K562 (cell line): ENCODE measurements around the gene CFAP251. TPM values are rescaled to one million over a fixed set of nuclear protein-coding genes. Genes with fewer than 3 reads are reported as not detected.

Experiments used
- ARID1B ChIP-seq: fragments of 450-650 bp; IDR thresholded peaks from 2 replicates; pipeline ENCODE4 v1.6.1; 2016; ENCODE audit warnings: antibody characterized with exemption, mild to moderate bottlenecking, inconsistent platforms
- CBX8 ChIP-seq: fragments of 200-600 bp; sonication (generic); IDR thresholded peaks from 2 replicates; pipeline ENCODE4 v1.6.1; 2012; ENCODE audit warnings: borderline replicate concordance, mixed run types, low read depth, mild to moderate bottlenecking, moderate library complexity, mixed read lengths, low read length, control low read depth, inconsistent platforms; ENCODE audit not compliant: poor library complexity, severe bottlenecking; ENCODE audit errors: extremely low read depth
- CHD4 ChIP-seq: fragments of 200-600 bp; sonication (generic); IDR thresholded peaks from 3 replicates; pipeline ENCODE4 v1.6.1; 2012; ENCODE audit warnings: low read depth, mild to moderate bottlenecking, mixed read lengths, low read length, inconsistent platforms; ENCODE audit not compliant: insufficient read depth, insufficient replicate concordance, poor library complexity, severe bottlenecking
- ELF1 ChIP-seq: fragments of 200-800 bp; sonication (Bioruptor generic); IDR thresholded peaks from 2 replicates; pipeline ENCODE4 v1.6.1; 2016; ENCODE audit warnings: missing genetic modification characterization, missing compliant biosample characterization
- FOXJ3 ChIP-seq: sonication (generic); formaldehyde crosslinking; IDR thresholded peaks from 2 replicates; pipeline ENCODE4 v1.4.0; 2020; ENCODE audit warnings: mild to moderate bottlenecking, missing genetic modification reagents
- FOXK2 ChIP-seq, 2 experiments: fragments of 450-650 bp; IDR thresholded peaks in 1 of 2; conservative IDR thresholded peaks in 1 of 2; 2 replicates each; pipeline ENCODE4 v1.6.1; 2016; ENCODE audit warnings: low read depth in 2 of 2, mild to moderate bottlenecking in 1 of 2
- GTF2B ChIP-seq: IDR thresholded peaks from 2 replicates; pipeline ENCODE4 v1.6.1; 2011; ENCODE audit not compliant: insufficient read length; ENCODE audit errors: extremely low read depth
- GTF3C2 ChIP-seq: IDR thresholded peaks from 3 replicates; pipeline ENCODE4 v1.6.1; 2011; ENCODE audit warnings: borderline replicate concordance, mild to moderate bottlenecking, moderate library complexity; ENCODE audit not compliant: insufficient read length; ENCODE audit errors: extremely low read depth
- KAT7 ChIP-seq: sonication (generic); formaldehyde crosslinking; IDR thresholded peaks from 2 replicates; pipeline ENCODE4 v1.8.0; 2022; ENCODE audit warnings: missing genetic modification reagents, mild to moderate bottlenecking, borderline replicate concordance
- MAFK ChIP-seq: IDR thresholded peaks from 2 replicates; pipeline ENCODE4 v1.6.1; 2011; ENCODE audit warnings: low read length, improper control_type of control experiment
- MBD2 ChIP-seq: sonication (generic); IDR thresholded peaks from 2 replicates; pipeline ENCODE4 v1.6.1; 2016; ENCODE audit warnings: low read depth, borderline replicate concordance
- MEF2D ChIP-seq: conservative IDR thresholded peaks from 2 replicates; pipeline ENCODE4 v1.6.1; 2016; ENCODE audit warnings: low read depth, missing genetic modification characterization, missing compliant biosample characterization
- RBM22 ChIP-seq: fragments of 200-400 bp; formaldehyde crosslinking; IDR thresholded peaks from 2 replicates; pipeline ENCODE4 v1.6.1; 2018; ENCODE audit warnings: low read length, low read depth; ENCODE audit not compliant: poor library complexity, severe bottlenecking
- SMAD3 ChIP-seq: fragments of 450-650 bp; formaldehyde crosslinking; conservative IDR thresholded peaks from 2 replicates; pipeline ENCODE4 v1.4.0; 2020; ENCODE audit warnings: mild to moderate bottlenecking
- TARDBP ChIP-seq: fragments of 450-650 bp; IDR thresholded peaks from 2 replicates; pipeline ENCODE4 v1.6.1; 2016
- ZBTB2 ChIP-seq: fragments of 450-650 bp; IDR thresholded peaks from 2 replicates; pipeline ENCODE4 v1.6.1; 2016; ENCODE audit warnings: antibody characterized with exemption
- ZFPM2 ChIP-seq: fragments of 250-450 bp; sonication (Bioruptor Pico); IDR thresholded peaks from 2 replicates; pipeline ENCODE4 v1.5.1; 2022; ENCODE audit warnings: mild to moderate bottlenecking
- ZNF57 ChIP-seq: fragments of 450-650 bp; formaldehyde crosslinking; IDR thresholded peaks from 2 replicates; pipeline ENCODE4 v1.4.0; 2020; ENCODE audit warnings: mild to moderate bottlenecking, moderate library complexity
- ZNF695 ChIP-seq: fragments of 450-650 bp; formaldehyde crosslinking; IDR thresholded peaks from 2 replicates; pipeline ENCODE4 v1.4.0; 2020; ENCODE audit warnings: mild to moderate bottlenecking, moderate library complexity
- ZNF778 ChIP-seq: fragments of 450-650 bp; formaldehyde crosslinking; IDR thresholded peaks from 2 replicates; pipeline ENCODE4 v1.4.0; 2020; ENCODE audit warnings: mild to moderate bottlenecking, moderate library complexity
- polyA plus RNA-seq, 8 experiments: library from polyadenylated mRNA; depleted of rRNA in 4 of 8; stranded (reverse) in 5 of 8; unstranded in 3 of 8; fragments of >200 nt; fragmentation: Nextera tagmentation in 2 of 8; fragmentation: Illumina TruSeq in 1 of 8; extraction: Ambion mirVana in 2 of 8; extraction: Trizol in 1 of 8; gene quantifications; 2 replicates each; pipeline versions ENCODE4 v1.2.1 to v1.2.3, GENCODE V29; 2011 to 2014; ENCODE audit warnings: inconsistent platforms in 1 of 8, missing spikeins in 1 of 8
- total RNA-seq, 7 experiments: library from RNA; depleted of rRNA in 6 of 7; stranded (reverse); fragments of >200 nt in 6 of 7; fragmentation: Illumina TruSeq in 2 of 7; extraction: Trizol in 2 of 7; gene quantifications; 2 replicates each; pipeline versions ENCODE4 v1.2.1 to v1.2.3, GENCODE V29; 2011 to 2021; ENCODE audit warnings: low replicate concordance in 1 of 7
- TF ChIP-seq, protein P1 (sequence below): fragments of 450-650 bp; formaldehyde crosslinking; IDR thresholded peaks from 2 replicates; pipeline ENCODE4 v1.4.0; 2020; ENCODE audit warnings: mild to moderate bottlenecking, moderate library complexity

Gene CFAP251
- total and polyA plus RNA-seq, 9 of the 15 experiments (the other 6 are each of a cell fraction or from before 2014, with no cell fraction given), result 16.6 to 31.0 (median 19.1) TPM

DNA sequence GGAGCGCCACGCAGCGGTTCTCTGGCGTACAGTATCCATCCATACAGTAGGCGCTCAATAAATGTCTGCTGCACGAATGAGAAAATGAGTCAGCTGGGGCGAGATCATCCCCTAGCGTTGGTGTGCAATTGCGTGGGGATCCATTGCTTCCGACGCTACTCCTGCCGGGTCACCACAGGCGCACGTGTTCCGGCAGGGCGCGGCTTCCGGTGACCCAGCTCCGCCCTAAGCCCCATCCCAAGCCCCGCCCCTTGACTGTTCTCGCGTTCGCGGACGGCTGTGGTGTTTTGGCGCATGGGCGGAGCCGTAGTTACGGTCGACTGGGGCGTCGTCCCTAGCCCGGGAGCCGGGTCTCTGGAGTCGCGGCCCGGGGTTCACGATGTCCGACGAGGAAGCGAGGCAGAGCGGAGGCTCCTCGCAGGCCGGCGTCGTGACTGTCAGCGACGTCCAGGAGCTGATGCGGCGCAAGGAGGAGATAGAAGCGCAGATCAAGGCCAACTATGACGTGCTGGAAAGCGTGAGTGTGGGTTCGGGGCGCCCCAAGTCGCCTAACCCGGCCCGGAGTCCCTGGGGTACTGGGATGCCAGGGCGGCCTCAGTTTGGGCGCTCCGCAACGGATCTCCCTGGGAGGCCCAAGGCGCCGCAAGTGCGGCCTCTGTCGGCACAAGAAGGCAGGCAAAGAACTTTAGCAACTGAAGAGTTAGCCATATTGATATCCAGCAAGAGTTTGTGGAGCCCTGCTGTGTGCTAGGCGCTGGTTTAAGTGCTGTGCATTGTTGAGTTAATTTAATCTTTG lies 29.7 kb upstream of the CFAP251 start, which contains the start of gene PSMD9 (continued):
- 0 out of 2 replicates have a peak, but pooled peaks have one; percentile 30 for TF ChIP-seq MEF2D (tag)
- peak; percentile 84 for TF ChIP-seq ZBTB2
- TF ChIP-seq FOXJ3 (CRISPR knock-in tag), result no peak
- TF ChIP-seq ZNF778 (CRISPR knock-in tag), result no peak
- TF ChIP-seq CBX8, result no peak
- TF ChIP-seq MBD2, result peak; percentile 71; the same call in 1 of the 2 replicates
- peak; percentile 46; the same call in 1 of the 2 replicates for TF ChIP-seq MAFK
- TF ChIP-seq ZNF695, result no peak
- TF ChIP-seq ELF1 (tag), result peak; percentile 81
- peak; percentile 73 for TF ChIP-seq KAT7 (CRISPR knock-in tag)
- TF ChIP-seq FOXK2 (conservative IDR thresholded peaks at IDR 0.05 in 1 of 2, IDR thresholded peaks at IDR 0.05 in 1 of 2; ENCODE audit: low read depth in 2 of 2), result peak; percentile 96
- TF ChIP-seq, protein P1, sequence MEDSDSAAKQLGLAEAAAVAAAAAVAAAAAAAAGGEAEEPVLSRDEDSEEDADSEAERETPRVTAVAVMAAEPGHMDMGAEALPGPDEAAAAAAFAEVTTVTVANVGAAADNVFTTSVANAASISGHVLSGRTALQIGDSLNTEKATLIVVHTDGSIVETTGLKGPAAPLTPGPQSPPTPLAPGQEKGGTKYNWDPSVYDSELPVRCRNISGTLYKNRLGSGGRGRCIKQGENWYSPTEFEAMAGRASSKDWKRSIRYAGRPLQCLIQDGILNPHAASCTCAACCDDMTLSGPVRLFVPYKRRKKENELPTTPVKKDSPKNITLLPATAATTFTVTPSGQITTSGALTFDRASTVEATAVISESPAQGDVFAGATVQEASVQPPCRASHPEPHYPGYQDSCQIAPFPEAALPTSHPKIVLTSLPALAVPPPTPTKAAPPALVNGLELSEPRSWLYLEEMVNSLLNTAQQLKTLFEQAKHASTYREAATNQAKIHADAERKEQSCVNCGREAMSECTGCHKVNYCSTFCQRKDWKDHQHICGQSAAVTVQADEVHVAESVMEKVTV, result peak; percentile 75
- TF ChIP-seq GTF3C2, result no peak
- no peak for TF ChIP-seq GTF2B
- peak; percentile 45 for TF ChIP-seq ARID1B
- TF ChIP-seq ZNF57, result no peak
- TF ChIP-seq SMAD3 (CRISPR knock-in tag), result no peak
- TF ChIP-seq ZFPM2 (CRISPR knock-in tag), result no peak
- peak; percentile 92 for TF ChIP-seq TARDBP
- TF ChIP-seq RBM22, result peak; percentile 15
- TF ChIP-seq CHD4, result no peak
